WTC11 (cell line): Measurements from ENCODE around the gene ACTN1.

ENCODE experiments used
- CREM ChIP-seq: sonication (generic); formaldehyde crosslinking; IDR thresholded peaks from 2 replicates; pipeline ENCODE4 v1.8.1; 2022; ENCODE audit warnings: mild to moderate bottlenecking, missing genetic modification reagents, moderate library complexity
- ESRRA ChIP-seq: sonication (generic); formaldehyde crosslinking; IDR thresholded peaks from 2 replicates; pipeline ENCODE4 v1.8.1; 2022; ENCODE audit warnings: mild to moderate bottlenecking, missing genetic modification reagents, borderline replicate concordance
- ZNF263 ChIP-seq: sonication (generic); formaldehyde crosslinking; IDR thresholded peaks from 2 replicates; pipeline ENCODE4 v1.8.1; 2022; ENCODE audit warnings: low read depth, mild to moderate bottlenecking, moderate library complexity, missing genetic modification reagents
- TF ChIP-seq, protein P1 (sequence below): fragments of 200-600 bp; IDR thresholded peaks from 2 replicates; pipeline ENCODE4 v1.8.0; 2022; ENCODE audit warnings: antibody characterized with exemption
- TF ChIP-seq, protein P2 (sequence below): sonication (generic); formaldehyde crosslinking; IDR thresholded peaks from 2 replicates; pipeline ENCODE4 v1.8.0; 2022; ENCODE audit warnings: mild to moderate bottlenecking, missing genetic modification reagents
- TF ChIP-seq, protein P3 (sequence below): sonication (generic); formaldehyde crosslinking; IDR thresholded peaks from 2 replicates; pipeline ENCODE4 v1.8.0; 2022; ENCODE audit warnings: mild to moderate bottlenecking, missing genetic modification reagents

- TF ChIP-seq, protein P1, sequence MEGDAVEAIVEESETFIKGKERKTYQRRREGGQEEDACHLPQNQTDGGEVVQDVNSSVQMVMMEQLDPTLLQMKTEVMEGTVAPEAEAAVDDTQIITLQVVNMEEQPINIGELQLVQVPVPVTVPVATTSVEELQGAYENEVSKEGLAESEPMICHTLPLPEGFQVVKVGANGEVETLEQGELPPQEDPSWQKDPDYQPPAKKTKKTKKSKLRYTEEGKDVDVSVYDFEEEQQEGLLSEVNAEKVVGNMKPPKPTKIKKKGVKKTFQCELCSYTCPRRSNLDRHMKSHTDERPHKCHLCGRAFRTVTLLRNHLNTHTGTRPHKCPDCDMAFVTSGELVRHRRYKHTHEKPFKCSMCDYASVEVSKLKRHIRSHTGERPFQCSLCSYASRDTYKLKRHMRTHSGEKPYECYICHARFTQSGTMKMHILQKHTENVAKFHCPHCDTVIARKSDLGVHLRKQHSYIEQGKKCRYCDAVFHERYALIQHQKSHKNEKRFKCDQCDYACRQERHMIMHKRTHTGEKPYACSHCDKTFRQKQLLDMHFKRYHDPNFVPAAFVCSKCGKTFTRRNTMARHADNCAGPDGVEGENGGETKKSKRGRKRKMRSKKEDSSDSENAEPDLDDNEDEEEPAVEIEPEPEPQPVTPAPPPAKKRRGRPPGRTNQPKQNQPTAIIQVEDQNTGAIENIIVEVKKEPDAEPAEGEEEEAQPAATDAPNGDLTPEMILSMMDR: no peak
- TF ChIP-seq, protein P2, sequence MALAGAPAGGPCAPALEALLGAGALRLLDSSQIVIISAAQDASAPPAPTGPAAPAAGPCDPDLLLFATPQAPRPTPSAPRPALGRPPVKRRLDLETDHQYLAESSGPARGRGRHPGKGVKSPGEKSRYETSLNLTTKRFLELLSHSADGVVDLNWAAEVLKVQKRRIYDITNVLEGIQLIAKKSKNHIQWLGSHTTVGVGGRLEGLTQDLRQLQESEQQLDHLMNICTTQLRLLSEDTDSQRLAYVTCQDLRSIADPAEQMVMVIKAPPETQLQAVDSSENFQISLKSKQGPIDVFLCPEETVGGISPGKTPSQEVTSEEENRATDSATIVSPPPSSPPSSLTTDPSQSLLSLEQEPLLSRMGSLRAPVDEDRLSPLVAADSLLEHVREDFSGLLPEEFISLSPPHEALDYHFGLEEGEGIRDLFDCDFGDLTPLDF (CRISPR knock-in tag): no peak
- no peak for TF ChIP-seq ZNF263
- no peak for TF ChIP-seq ESRRA
- no peak for TF ChIP-seq CREM (CRISPR knock-in tag)
- TF ChIP-seq, protein P3, sequence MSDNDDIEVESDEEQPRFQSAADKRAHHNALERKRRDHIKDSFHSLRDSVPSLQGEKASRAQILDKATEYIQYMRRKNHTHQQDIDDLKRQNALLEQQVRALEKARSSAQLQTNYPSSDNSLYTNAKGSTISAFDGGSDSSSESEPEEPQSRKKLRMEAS (CRISPR knock-in tag): no peak
Observed at GRCh38 chr14:69023035-69023434, 43.9 kb upstream of the ACTN1 start.
